ENCODE measurements around the gene NRIP3.

NRIP3 gene

DNA sequence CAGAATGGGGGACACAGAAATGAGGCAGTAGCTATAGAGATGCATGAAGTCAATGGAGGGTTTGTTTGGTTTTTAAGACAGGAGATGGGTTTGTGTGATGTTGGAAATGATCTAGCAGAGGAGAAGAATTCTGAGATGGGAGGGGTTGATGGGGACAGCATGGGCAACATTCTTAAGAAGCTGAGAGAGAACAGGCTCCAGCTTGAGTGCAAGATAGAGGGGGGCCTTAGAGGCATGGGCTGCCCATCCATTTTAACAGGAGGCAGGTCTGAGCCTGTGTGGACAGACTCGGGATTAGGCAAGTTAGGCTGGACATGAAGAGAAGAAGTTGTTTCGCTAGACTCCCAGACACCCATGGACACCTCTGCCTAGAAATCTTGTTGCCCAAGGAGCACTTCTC is 37.9 kb upstream of the NRIP3 start:
- no peak overlapping the region for H3K4me2 ChIP-seq (ENCODE audit: low read length)
- H3F3A ChIP-seq (ENCODE audit: insufficient read depth, low read length), result no peaks in the 10 kb centered on the region
- H3K9ac ChIP-seq (ENCODE audit: low read length), result no peak overlapping the region
- no peak overlapping the region for H2AFZ ChIP-seq (ENCODE audit: low read length)
- no peaks in the 10 kb centered on the region for H3K27me3 ChIP-seq (ENCODE audit: insufficient read depth, low read length)
- no peaks in the 10 kb centered on the region for H3K4me1 ChIP-seq (ENCODE audit: insufficient read depth, low read length, severe bottlenecking)
- H3K79me2 ChIP-seq (ENCODE audit: insufficient read depth, low read length), result no peaks in the 10 kb centered on the region
- no peaks in the 10 kb centered on the region for H3K36me3 ChIP-seq (ENCODE audit: insufficient read depth, low read length)
- TF ChIP-seq, protein P1, sequence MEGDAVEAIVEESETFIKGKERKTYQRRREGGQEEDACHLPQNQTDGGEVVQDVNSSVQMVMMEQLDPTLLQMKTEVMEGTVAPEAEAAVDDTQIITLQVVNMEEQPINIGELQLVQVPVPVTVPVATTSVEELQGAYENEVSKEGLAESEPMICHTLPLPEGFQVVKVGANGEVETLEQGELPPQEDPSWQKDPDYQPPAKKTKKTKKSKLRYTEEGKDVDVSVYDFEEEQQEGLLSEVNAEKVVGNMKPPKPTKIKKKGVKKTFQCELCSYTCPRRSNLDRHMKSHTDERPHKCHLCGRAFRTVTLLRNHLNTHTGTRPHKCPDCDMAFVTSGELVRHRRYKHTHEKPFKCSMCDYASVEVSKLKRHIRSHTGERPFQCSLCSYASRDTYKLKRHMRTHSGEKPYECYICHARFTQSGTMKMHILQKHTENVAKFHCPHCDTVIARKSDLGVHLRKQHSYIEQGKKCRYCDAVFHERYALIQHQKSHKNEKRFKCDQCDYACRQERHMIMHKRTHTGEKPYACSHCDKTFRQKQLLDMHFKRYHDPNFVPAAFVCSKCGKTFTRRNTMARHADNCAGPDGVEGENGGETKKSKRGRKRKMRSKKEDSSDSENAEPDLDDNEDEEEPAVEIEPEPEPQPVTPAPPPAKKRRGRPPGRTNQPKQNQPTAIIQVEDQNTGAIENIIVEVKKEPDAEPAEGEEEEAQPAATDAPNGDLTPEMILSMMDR (IDR thresholded peaks at IDR 0.05; ENCODE audit: low read length), result no peak
- TF ChIP-seq EZH2 (IDR thresholded peaks at IDR 0.05; ENCODE audit: borderline replicate concordance, low read length), result no peak
- H3K27ac ChIP-seq (ENCODE audit: low read depth, low read length, poor library complexity, severe bottlenecking), result no peak overlapping the region
- H4K20me1 ChIP-seq (ENCODE audit: insufficient read depth, low read length), result no peaks in the 10 kb centered on the region
- H3K4me3 ChIP-seq (ENCODE audit: low read depth, low read length, poor library complexity, severe bottlenecking), result no peak overlapping the region
- no peaks in the 10 kb centered on the region for H3K9me3 ChIP-seq (ENCODE audit: low read length)
- no peaks in the 10 kb centered on the region for H3K9me2 ChIP-seq (ENCODE audit: low read depth, low read length)

DNA sequence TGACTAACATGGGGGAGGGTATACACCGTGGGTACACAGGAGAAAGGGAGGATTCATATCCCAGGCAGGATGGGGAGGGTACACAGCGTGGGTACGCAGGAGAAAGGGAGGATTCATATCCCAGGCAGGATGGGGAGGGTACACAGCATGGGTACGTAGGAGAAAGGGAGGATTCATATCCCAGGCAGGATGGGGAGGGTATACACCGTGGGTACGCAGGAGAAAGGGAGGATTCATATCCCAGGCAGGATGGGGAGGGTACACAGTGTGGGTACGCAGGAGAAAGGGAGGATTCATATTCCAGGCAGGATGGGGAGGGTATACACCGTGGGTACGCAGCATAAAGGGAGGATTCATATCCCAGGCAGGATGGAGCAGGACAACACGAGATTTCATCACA is 36.6 kb upstream of the NRIP3 start:
- Histone ChIP-seq H3K9me2 (ENCODE audit: low read depth, low read length) (no peaks in the 10 kb centered on the region), H3K27ac (ENCODE audit: low read depth, low read length, poor library complexity, severe bottlenecking) (no peak overlapping the region), H3K27me3 (ENCODE audit: insufficient read depth, low read length) (no peaks in the 10 kb centered on the region; the same call in 1 of the 2 replicates), H3F3A (ENCODE audit: insufficient read depth, low read length) (no peaks in the 10 kb centered on the region), H3K4me1 (ENCODE audit: insufficient read depth, low read length, severe bottlenecking) (no peaks in the 10 kb centered on the region), H3K4me3 (ENCODE audit: low read depth, low read length, poor library complexity, severe bottlenecking) (no peak overlapping the region), H3K79me2 (ENCODE audit: insufficient read depth, low read length) (no peaks in the 10 kb centered on the region), H3K4me2 (ENCODE audit: low read length) (no peak overlapping the region), H3K9ac (ENCODE audit: low read length) (no peak overlapping the region), H4K20me1 (ENCODE audit: insufficient read depth, low read length) (no peaks in the 10 kb centered on the region), H2AFZ (ENCODE audit: low read length) (no peak overlapping the region), H3K36me3 (ENCODE audit: insufficient read depth, low read length) (no peaks in the 10 kb centered on the region), H3K9me3 (ENCODE audit: low read length) (no peaks in the 10 kb centered on the region)
- TF ChIP-seq, protein P1 (IDR thresholded peaks at IDR 0.05; ENCODE audit: low read length), result no peak

DNA sequence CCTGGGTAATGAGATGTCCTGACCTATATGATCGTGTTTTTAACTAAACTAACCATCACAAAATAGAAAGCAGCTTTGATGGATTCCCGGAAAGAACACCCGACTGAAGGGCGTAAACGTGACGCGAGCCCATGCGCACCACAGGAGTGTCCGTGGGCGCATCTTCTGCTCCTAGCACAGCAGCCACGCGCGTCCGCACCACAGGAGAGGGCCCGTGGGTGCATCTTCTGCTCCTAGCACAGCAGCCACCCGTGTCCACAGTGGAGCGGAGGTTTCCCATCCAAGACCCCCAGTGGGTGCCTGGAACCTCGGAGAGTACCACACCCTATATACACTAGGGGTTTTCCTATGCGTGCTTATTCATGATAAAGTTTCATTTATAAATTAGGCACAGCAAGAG is 36.1 kb upstream of the NRIP3 start:
- no peaks in the 10 kb centered on the region for H3K9me3 ChIP-seq (ENCODE audit: low read length)
- no peaks in the 10 kb centered on the region for H3K79me2 ChIP-seq (ENCODE audit: insufficient read depth, low read length)
- no peaks in the 10 kb centered on the region for H3F3A ChIP-seq (ENCODE audit: insufficient read depth, low read length)
- no peaks in the 10 kb centered on the region for H3K9me2 ChIP-seq (ENCODE audit: low read depth, low read length)
- no peaks in the 10 kb centered on the region for H3K36me3 ChIP-seq (ENCODE audit: insufficient read depth, low read length)
- H3K4me2 ChIP-seq (ENCODE audit: low read length), result no peak overlapping the region
- TF ChIP-seq EZH2 (IDR thresholded peaks at IDR 0.05; ENCODE audit: borderline replicate concordance, low read length), result no peak
- TF ChIP-seq, protein P1 (IDR thresholded peaks at IDR 0.05; ENCODE audit: low read length), result no peak
- H3K27ac ChIP-seq (ENCODE audit: low read depth, low read length, poor library complexity, severe bottlenecking), result no peak overlapping the region
- H3K4me3 ChIP-seq (ENCODE audit: low read depth, low read length, poor library complexity, severe bottlenecking), result no peak overlapping the region
- no peak overlapping the region for H3K9ac ChIP-seq (ENCODE audit: low read length)
- H3K27me3 ChIP-seq (ENCODE audit: insufficient read depth, low read length), result no peaks in the 10 kb centered on the region; the same call in 1 of the 2 replicates
- no peak overlapping the region for H2AFZ ChIP-seq (ENCODE audit: low read length)
- H4K20me1 ChIP-seq (ENCODE audit: insufficient read depth, low read length), result no peaks in the 10 kb centered on the region
- no peaks in the 10 kb centered on the region for H3K4me1 ChIP-seq (ENCODE audit: insufficient read depth, low read length, severe bottlenecking)
